GM12878 (cell line): Measurements from ENCODE around the gene ADAM19. TPM values are rescaled to one million over a fixed set of nuclear protein-coding genes. Genes with fewer than 3 reads are reported as not detected.
A peak's percentile ranks its signal among the peaks of the same experiment; 100 is the strongest.

Source experiments
- ATAC-seq: fragments of 200-7000 bp; cut with Tn5 transposase; 3 replicates; pipeline ENCODE4 v1.9.1; 2020; ENCODE audit warnings: mild to moderate bottlenecking, moderate library complexity
- BruUV-seq: library from RNA; stranded (reverse); fragments of 400-500 nt; replicated peaks from 2 replicates; lab custom pipeline; 2021; lab: Mats Ljungman, UMichigan
- CTCF ChIA-PET: fragments of 300-600 bp; sonication (Branson Sonifier 250); formaldehyde crosslinking; extraction: SDS; loops from one replicate; lab custom pipeline; 2021; ENCODE audit warnings: inconsistent platforms; lab: Yijun Ruan, JAX
- POLR2A ChIA-PET: fragments of 350-600 bp; formaldehyde crosslinking; extraction: SDS; loops from one replicate; lab custom pipeline; 2021; ENCODE audit warnings: inconsistent platforms; lab: Charles Lee
- RAD21 ChIA-PET: fragments of 300-600 bp; sonication (Branson Sonifier 250); formaldehyde crosslinking; loops from one replicate; lab custom pipeline; 2023; ENCODE audit warnings: antibody characterized with exemption; ENCODE audit not compliant: unreplicated experiment; lab: Charles Lee
- SMC1A ChIA-PET: fragments of 300-600 bp; sonication (Branson Sonifier 250); formaldehyde crosslinking; loops from one replicate; lab custom pipeline; 2023; ENCODE audit not compliant: unreplicated experiment, uncharacterized antibody; lab: Charles Lee
- DNase-seq: peaks from one replicate; pipeline ENCODE4 v3.0.0-alpha.2; 2011; ENCODE audit warnings: low read depth, low spot score
- FAIRE-seq: peaks from 3 replicates; lab custom pipeline; 2011; peaks lifted over from hg19 to GRCh38; lab: Jason Lieb, UNC
- H2AFZ ChIP-seq: 2 replicates; pipeline ENCODE4 v1.6.0; 2011; ENCODE audit warnings: low read depth, low read length, control low read depth; ENCODE audit not compliant: control insufficient read depth
- H3K27ac ChIP-seq: 2 replicates; pipeline ENCODE4 v1.5.1; 2011; ENCODE audit warnings: control low read depth; ENCODE audit not compliant: control insufficient read depth, insufficient read depth
- H3K27me3 ChIP-seq, 2 experiments: replicated peaks in 1 of 2; 2 replicates each; pipeline versions ENCODE4 v1.6.0 to v1.6.1; 2011; ENCODE audit warnings: low read length in 1 of 2; ENCODE audit not compliant: control insufficient read depth in 2 of 2, insufficient read depth in 2 of 2
- H3K36me3 ChIP-seq, 2 experiments: 2 replicates each; pipeline ENCODE4 v1.5.1; 2011; ENCODE audit warnings: low read length in 1 of 2; ENCODE audit not compliant: control insufficient read depth in 2 of 2, insufficient read depth in 2 of 2
- H3K4me1 ChIP-seq: 2 replicates; pipeline ENCODE4 v1.6.1; 2011; ENCODE audit warnings: mild to moderate bottlenecking, low read length, moderate library complexity, mixed read lengths; ENCODE audit not compliant: control insufficient read depth, insufficient read depth
- H3K4me2 ChIP-seq: 2 replicates; pipeline ENCODE4 v1.6.0; 2011; ENCODE audit warnings: control low read depth; ENCODE audit not compliant: control insufficient read depth, insufficient read depth
- H3K4me3 ChIP-seq: fragments of 200-600 bp; sonication (generic); 2 replicates; pipeline ENCODE4 v1.5.1; 2016
- H3K79me2 ChIP-seq: 2 replicates; pipeline ENCODE4 v1.6.0; 2011; ENCODE audit warnings: low read length; ENCODE audit not compliant: control insufficient read depth, insufficient read depth
- H3K9ac ChIP-seq: 2 replicates; pipeline ENCODE4 v1.8.0; 2011; ENCODE audit warnings: low read length, control low read depth, mixed read lengths; ENCODE audit not compliant: control insufficient read depth, insufficient read depth
- H3K9me3 ChIP-seq: replicated peaks from 3 replicates; pipeline ENCODE4 v1.5.1; 2011; ENCODE audit warnings: mild to moderate bottlenecking, low read length; ENCODE audit not compliant: control insufficient read depth, insufficient read depth
- H4K20me1 ChIP-seq: 2 replicates; pipeline ENCODE4 v1.6.0; 2011; ENCODE audit not compliant: control insufficient read depth, insufficient read depth
- BCL11A ChIP-seq: IDR thresholded peaks from 2 replicates; pipeline ENCODE4 v1.6.1; 2011; ENCODE audit warnings: low read depth, low read length
- BMI1 ChIP-seq: fragments of 450-650 bp; IDR thresholded peaks from 2 replicates; pipeline ENCODE4 v1.6.1; 2016; ENCODE audit warnings: mild to moderate bottlenecking, moderate library complexity, borderline replicate concordance
- CEBPB ChIP-seq, 2 experiments: fragments of 150-350 bp in 1 of 2; IDR thresholded peaks; 2 replicates each; pipeline ENCODE4 v1.6.1; 2012 to 2014; ENCODE audit warnings: low read depth in 2 of 2, low read length in 2 of 2, borderline replicate concordance in 1 of 2, inconsistent platforms in 1 of 2
- E2F8 ChIP-seq: fragments of 450-650 bp; IDR thresholded peaks from 2 replicates; pipeline ENCODE4 v1.6.1; 2018; ENCODE audit warnings: mild to moderate bottlenecking, low read depth, moderate library complexity; ENCODE audit not compliant: partially characterized antibody
- HDAC6 ChIP-seq: fragments of 200-600 bp; sonication (generic); IDR thresholded peaks from one replicate; pipeline ENCODE4 v1.8.0; 2017; ENCODE audit warnings: antibody characterized with exemption; ENCODE audit not compliant: unreplicated experiment
- IKZF1 ChIP-seq: fragments of 450-650 bp; conservative IDR thresholded peaks from 2 replicates; pipeline ENCODE4 v1.6.1; 2017; ENCODE audit warnings: antibody characterized with exemption, mild to moderate bottlenecking
- NFIC ChIP-seq: IDR thresholded peaks from 2 replicates; pipeline ENCODE4 v1.6.1; 2012; ENCODE audit warnings: low read depth, mild to moderate bottlenecking, inconsistent platforms, low read length, moderate library complexity
- PBX3 ChIP-seq: IDR thresholded peaks from 2 replicates; pipeline ENCODE4 v1.6.1; 2011; ENCODE audit warnings: mild to moderate bottlenecking, low read depth, low read length, moderate library complexity; ENCODE audit not compliant: insufficient replicate concordance
- TCF7 ChIP-seq: IDR thresholded peaks from 2 replicates; pipeline ENCODE4 v1.6.1; 2014; ENCODE audit warnings: antibody characterized with exemption, borderline replicate concordance
- YY1 ChIP-seq: IDR thresholded peaks from 2 replicates; pipeline ENCODE4 v1.6.1; 2011; ENCODE audit warnings: low read depth, mild to moderate bottlenecking, low read length
- WGBS: methylation state at CpG from one replicate; pipeline ENCODE4 v1.1.6; 2016; ENCODE audit warnings: low lambda C conversion rate; ENCODE audit not compliant: insufficient replicate concordance, insufficient coverage; ENCODE audit errors: missing lambda C conversion rate; 5-methylcytosine and 5-hydroxymethylcytosine counted together
- in situ Hi-C: fragments of 300-500 bp; cut with MboI; formaldehyde crosslinking; loops from 9 replicates; pipeline ENCODE4 v1.14.3; 2018; ENCODE audit warnings: mixed read lengths
- intact Hi-C: fragments of 100-400 bp; cut with micrococcal nuclease; formaldehyde crosslinking; loops from one replicate; pipeline ENCODE4 v1.14.2; 2022; ENCODE audit not compliant: unreplicated experiment
- polyA plus RNA-seq, 11 experiments: library from polyadenylated mRNA; depleted of rRNA in 4 of 11; unstranded in 6 of 11; stranded (reverse) in 5 of 11; fragments of >200 nt; fragmentation: Nextera tagmentation in 4 of 11; fragmentation: Illumina TruSeq in 1 of 11; extraction: Ambion mirVana in 4 of 11; extraction: Trizol in 1 of 11; gene quantifications; 1 replicate in 1 of 11; 2 replicates in 10 of 11; pipeline versions ENCODE4 v1.2.1 to v1.2.3, GENCODE V29; 2011 to 2016; ENCODE audit warnings: inconsistent platforms in 2 of 11, missing spikeins in 2 of 11, low read depth in 1 of 11
- total RNA-seq, 4 experiments: library from RNA; depleted of rRNA in 3 of 4; stranded (reverse); fragments of >200 nt in 3 of 4; fragmentation: Illumina TruSeq in 1 of 4; extraction: Trizol in 1 of 4; gene quantifications; 2 replicates each; pipeline versions ENCODE4 v1.2.1 to v1.2.3, GENCODE V29; 2013 to 2021

ADAM19 gene
- total and polyA plus RNA-seq, 10 of the 15 experiments (the other 5 are each of a cell fraction or from before 2014, with no cell fraction given): 16.0 to 92.8 (median 44.7) TPM

GRCh38 chr5:157521704-157522029 is 53.9 kb downstream of the ADAM19 start (continued):
- TF ChIP-seq TCF7 (no peak), NFIC (no peak), CEBPB (IDR thresholded peaks at IDR 0.05; ENCODE audit: borderline replicate concordance in 1 of 2, low read depth in 2 of 2, low read length in 2 of 2) (no peak), HDAC6 (no peak), BMI1 (no peak), YY1 (no peak), PBX3 (no peak), BCL11A (no peak)
- TF ChIP-seq, all 136 proteins: peak for 0

GRCh38 chr5:157520911-157521703 is 54.5 kb downstream of the ADAM19 start:
- FAIRE-seq (no peak), DNase-seq (no peak), ATAC-seq (no peak)
- SMC1A ChIA-PET: interaction anchor here (0.5 to 5.3 kb wide), 11 partner anchors 15 to 91 kb away, joined by 3 to 46 read pairs (median 6); no protein-coding TSS in a partner anchor
- intact Hi-C loops: loop anchor here (1.0 to 2.0 kb wide), 2 partner anchors 20 to 82 kb away; no protein-coding TSS in a partner anchor
- Histone ChIP-seq H4K20me1 (no peaks in the 10 kb centered on the region), H3K36me3 (peaks cover 7 to 19% of the 10 kb centered on the region in 2 experiments), H3K27ac (0 out of 2 replicates have a peak overlapping the region, but pooled peaks have one; percentile 72), H3K4me2 (no peak overlapping the region), H3K9me3 (no peaks in the 10 kb centered on the region; the same call in 2 of the 3 replicates), H3K9ac (no peak overlapping the region), H2AFZ (no peak overlapping the region), H3K79me2 (no peaks in the 10 kb centered on the region), H3K27me3 (no peaks in the 10 kb centered on the region), H3K4me1 (peaks cover 29% of the 10 kb centered on the region), H3K4me3 (no peak overlapping the region)
- BruUV-seq: no TSS peak
- POLR2A ChIA-PET: interaction anchor here (1.0 to 1.7 kb wide), 3 partner anchors 19 to 90 kb away, joined by 3 to 5 read pairs (median 4); no protein-coding TSS in a partner anchor
- in situ Hi-C loops: no loop called here
- CTCF ChIA-PET: interaction anchor here (0.6 to 1.4 kb wide), 8 partner anchors 19 to 186 kb away, joined by 3 read pairs; no protein-coding TSS in a partner anchor
- RAD21 ChIA-PET: interaction anchor here (0.9 to 3.2 kb wide), 7 partner anchors 14 to 197 kb away, joined by 3 to 35 read pairs (median 12); no protein-coding TSS in a partner anchor
- TF ChIP-seq E2F8 (no peak), IKZF1 (0 out of 2 replicates have a peak, but pooled peaks have one; percentile 12)
- 95% methylated on average over 9 of the region's 9 CpGs for WGBS
